Cerebellar nuclear complex (tissue), 1 donor: ENCODE measurements around the gene ENO2.
"Not testable (repeated sequence)": the region's sequence is repeated elsewhere in the genome, so short reads cannot be mapped to it uniquely, and the experiment has no call there.

Experiments used
- DNase-seq, 2 experiments: peaks; one replicate each; lab custom pipeline; 2025; lab: John Stamatoyannopoulos, UW

The ENO2 gene

GRCh38 chr12:6886206-6886999 lies 28.0 kb upstream of the ENO2 start:
- not testable (repeated sequence) for DNase-seq

- no peak for DNase-seq
Observed at GRCh38 chr12:6887460-6887859, 26.9 kb upstream of the ENO2 start.

DNA sequence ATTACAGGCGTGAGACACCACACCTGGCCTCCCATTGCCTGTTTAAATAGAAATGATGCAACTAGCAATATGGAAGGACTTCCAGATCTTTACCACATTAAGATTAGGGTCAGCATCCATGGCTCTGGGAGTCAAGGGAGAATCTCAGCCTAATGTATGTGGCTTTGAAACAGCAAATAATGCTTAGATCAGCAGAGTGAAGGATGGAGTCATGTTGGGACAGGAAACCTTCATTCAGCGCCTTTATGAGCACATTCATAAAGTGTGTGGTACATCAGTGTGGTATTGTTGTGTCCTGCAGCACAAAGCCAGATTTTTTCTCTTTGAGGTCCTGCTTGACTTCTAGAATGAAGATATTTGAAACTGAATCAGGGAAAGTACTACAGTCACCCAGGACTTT lies 26.0 kb upstream of the ENO2 start:
- DNase-seq = no peak

GRCh38 chr12:6888794-6889193 lies 25.6 kb upstream of the ENO2 start:
- DNase-seq = not testable (repeated sequence)

DNA sequence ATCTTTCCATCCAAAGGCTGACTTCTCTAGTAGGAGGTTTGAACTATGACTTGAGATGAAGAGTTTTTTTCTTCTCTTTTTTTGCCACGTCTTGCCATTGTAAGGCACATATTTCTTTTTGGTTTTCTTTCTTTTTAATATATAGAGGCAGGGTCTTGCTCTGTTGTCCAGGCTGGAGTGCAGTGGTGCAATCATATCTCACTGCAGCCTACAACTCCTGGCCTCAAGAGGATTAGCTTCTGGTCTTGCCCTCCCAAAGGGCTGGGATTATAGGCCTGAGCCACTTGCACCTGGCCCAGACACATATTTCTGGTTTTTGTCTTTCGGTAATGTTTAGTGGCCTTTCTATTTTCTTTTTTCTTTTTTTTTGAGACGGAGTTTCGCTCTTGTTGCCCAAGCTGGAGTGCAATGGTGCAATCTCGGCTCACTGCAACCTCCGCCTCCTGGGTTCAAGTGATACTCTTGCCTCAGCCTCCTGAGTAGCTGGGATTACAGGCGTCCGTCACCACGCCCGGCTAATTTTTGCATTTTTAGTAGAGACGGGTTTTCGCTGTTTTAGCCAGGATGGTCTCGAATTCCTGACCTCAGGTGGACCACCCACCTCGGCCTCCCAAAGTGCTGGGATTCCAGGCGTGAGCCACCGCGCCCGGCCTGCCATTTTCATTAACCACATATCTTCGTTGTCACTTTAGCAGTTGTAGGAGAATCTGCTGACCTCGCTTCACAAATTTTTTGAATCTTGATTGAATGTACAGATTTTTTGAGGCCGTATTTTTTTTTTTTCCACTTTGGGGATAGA lies 24.4 kb upstream of the ENO2 start:
- not testable (repeated sequence) for DNase-seq

- DNase-seq = peak; percentile 79 to 81
Observed at GRCh38 chr12:6890789-6891645, 23.4 kb upstream of the ENO2 start.

- DNase-seq = no peak
Observed at GRCh38 chr12:6891646-6892001, 22.8 kb upstream of the ENO2 start.

DNA sequence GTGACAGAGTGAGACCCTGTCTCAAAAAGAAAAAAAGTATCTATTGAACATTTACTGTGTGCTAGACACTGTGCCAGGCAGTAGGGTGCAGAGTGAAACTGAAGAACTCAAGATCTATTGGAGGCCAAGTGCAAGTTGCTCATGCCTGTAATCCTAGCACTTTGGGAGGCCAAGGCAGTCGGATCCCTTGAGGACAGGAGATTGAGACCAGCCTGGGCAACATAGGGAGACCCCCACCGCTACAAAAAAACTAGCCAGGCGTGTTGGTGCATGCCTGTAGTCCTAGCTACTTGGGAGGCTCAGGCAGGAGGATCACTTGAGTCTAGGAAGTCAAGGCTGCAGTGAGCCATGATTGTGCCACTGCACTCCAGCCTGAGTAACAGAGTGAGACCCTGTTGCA lies 21.7 kb upstream of the ENO2 start:
- DNase-seq = not testable (repeated sequence)

- no peak for DNase-seq
Observed at GRCh38 chr12:6894321-6894720, 20.1 kb upstream of the ENO2 start.

GRCh38 chr12:6896846-6897435 lies 17.4 kb upstream of the ENO2 start:
- DNase-seq = peak; percentile 70 to 89

- no peak for DNase-seq
Observed at GRCh38 chr12:6899427-6899826, 15.0 kb upstream of the ENO2 start.

GRCh38 chr12:6899837-6900519 lies 14.4 kb upstream of the ENO2 start:
- DNase-seq = no peak

DNA sequence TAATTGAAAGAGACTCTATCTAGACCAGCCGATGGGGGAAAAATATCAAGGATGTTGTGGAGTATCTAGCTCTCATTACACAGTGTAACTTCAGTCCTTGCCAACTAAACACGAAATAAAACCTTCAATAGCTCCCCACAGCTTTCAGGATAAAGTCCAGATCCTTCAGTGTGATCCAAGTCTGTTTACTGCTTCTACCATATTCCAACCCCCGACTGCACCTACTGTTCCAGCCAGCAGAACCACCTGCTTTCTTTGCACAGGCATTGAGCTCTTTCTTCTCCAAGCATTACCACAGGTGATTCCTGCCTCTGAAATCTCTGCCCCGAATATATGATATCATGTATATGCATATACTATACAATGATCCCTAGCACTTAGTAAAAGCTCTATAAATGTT lies 11.9 kb upstream of the ENO2 start:
- no peak for DNase-seq

DNA sequence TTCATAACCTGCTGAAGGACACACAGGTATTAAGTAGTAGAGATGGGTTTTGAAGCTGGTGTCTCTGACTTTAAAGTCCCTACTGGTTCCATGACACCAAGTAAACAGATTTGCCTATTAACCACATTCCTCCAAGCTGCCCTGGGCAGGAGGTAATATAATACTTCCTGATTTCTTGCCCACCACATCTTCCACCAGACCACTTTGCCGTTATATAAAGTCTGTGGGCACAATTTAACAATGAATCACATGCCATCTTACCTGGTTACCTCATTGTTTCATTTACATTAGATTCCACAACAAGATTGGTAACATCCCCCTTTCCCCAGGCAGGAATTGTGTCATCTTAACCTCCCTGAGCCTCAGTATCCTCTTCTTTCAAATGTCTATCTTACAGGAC lies 10.7 kb upstream of the ENO2 start:
- no peak for DNase-seq

DNA sequence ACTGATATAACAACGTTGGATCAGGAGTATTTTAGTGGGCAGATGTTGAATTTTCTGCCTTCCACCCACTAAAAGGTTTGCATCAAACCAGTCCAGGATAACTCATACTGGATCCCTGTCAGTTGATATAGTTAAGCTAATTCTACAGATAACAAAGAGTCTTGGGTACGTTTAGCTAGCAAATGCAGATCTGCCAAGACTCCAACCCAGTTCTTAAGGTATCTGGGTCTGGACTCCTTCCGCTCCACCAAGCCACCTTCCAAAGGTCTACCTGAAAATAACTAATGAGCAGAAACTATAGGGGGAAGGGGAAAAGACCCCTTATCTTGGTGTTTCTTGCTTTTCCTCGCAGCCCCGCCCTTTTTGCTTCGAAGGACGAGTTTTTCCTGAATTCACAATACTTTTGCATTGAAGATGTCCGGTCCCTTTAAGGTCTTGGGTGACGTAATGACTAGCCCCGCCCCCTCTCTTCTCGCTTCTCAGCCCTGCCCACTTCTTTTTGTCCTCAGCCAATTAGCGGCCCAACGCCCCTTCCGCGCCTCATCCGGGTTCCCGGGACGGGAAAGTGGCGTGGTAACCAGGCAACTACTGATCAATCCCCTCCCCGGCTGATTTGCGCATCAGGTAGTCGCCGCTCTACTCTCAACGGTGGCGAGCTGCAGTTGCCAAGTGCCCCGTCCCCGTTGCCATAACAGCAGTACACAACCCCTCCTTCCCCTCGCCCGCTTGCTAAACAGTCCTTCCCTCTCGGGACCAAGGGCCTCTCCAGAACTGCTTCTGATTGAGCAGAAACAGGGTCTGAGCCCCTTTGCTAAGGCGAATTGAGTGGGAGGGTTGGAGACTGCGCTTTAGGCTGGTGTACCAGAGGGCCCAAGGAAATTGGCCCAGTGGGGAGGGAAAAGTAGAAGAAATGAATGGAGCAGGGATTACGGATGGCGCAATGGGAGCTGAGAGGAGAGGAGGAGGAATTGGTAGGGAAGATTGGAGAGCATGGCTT lies 9.8 kb upstream of the ENO2 start, which contains the start of gene LRRC23:
TSS of gene LRRC23 (plus strand) at position 543 of the 997 bp plus-strand sequence. CDS start 812 bp downstream, outside the sequence.
- DNase-seq = peak; percentile 54 to 85

- no peak for DNase-seq
Observed at GRCh38 chr12:6905414-6906040, 8.9 kb upstream of the ENO2 start.

- DNase-seq = not testable (repeated sequence)
Observed at GRCh38 chr12:6908141-6908540, 6.2 kb upstream of the ENO2 start.

- DNase-seq = no peak
Observed at GRCh38 chr12:6909421-6910145, 4.8 kb upstream of the ENO2 start.
